Psoas muscle (tissue), 8 donors: Measurements from ENCODE around the gene YWHAQ. TPM values are rescaled to one million over a fixed set of nuclear protein-coding genes. Genes with fewer than 3 reads are reported as not detected.
A peak's percentile ranks its signal among the peaks of the same experiment; 100 is the strongest.

Experiments used
- ATAC-seq, 4 donors: fragments of 200-7000 bp; cut with Tn5 transposase; one replicate each; pipeline ENCODE4 v1.9.1; 2020; ENCODE audit warnings: moderate library complexity in 3 of 4, mild to moderate bottlenecking in 2 of 4
- DNase-seq, 2 donors: peaks; one replicate each; pipeline ENCODE4 v3.0.0-alpha.2; 2020
- H3K27ac ChIP-seq: fragments of 200-600 bp; one replicate; pipeline ENCODE4 v1.8.0; 2022
- H3K27me3 ChIP-seq, 3 donors: fragments of 200-600 bp in 1 of 3; one replicate each; pipeline versions ENCODE4 v1.6.1 to v1.8.0; 2013 to 2022; ENCODE audit warnings: low read length in 2 of 3, mild to moderate bottlenecking in 2 of 3, moderate library complexity in 1 of 3; ENCODE audit not compliant: insufficient read depth in 3 of 3
- H3K36me3 ChIP-seq, 2 donors: fragments of 200-600 bp in 1 of 2; one replicate each; pipeline versions ENCODE4 v1.6.1 to v1.8.0; 2013 to 2022; ENCODE audit warnings: low read depth in 1 of 2, mild to moderate bottlenecking in 1 of 2, moderate library complexity in 1 of 2; ENCODE audit not compliant: insufficient read depth in 1 of 2
- H3K4me1 ChIP-seq: fragments of 200-600 bp; one replicate; pipeline ENCODE4 v1.8.0; 2022
- H3K4me3 ChIP-seq: fragments of 200-600 bp; one replicate; pipeline ENCODE4 v1.8.0; 2022; ENCODE audit warnings: mild to moderate bottlenecking
- H3K9me3 ChIP-seq: fragments of 200-600 bp; one replicate; pipeline ENCODE4 v1.8.0; 2022
- CTCF ChIP-seq: fragments of 200-600 bp; IDR thresholded peaks from one replicate; pipeline ENCODE4 v1.8.0; 2022; ENCODE audit warnings: antibody characterized with exemption
- WGBS, 3 donors: extraction: QIAGEN DNeasy Blood & Tissue Kit; methylation state at CpG; one replicate each; pipeline versions ENCODE4 v1.1.6 to v1.1.7; 2013; 5-methylcytosine and 5-hydroxymethylcytosine counted together
- intact Hi-C, 2 donors: fragments of 100-400 bp; cut with DNase I; formaldehyde crosslinking; loops; one replicate each; pipeline versions ENCODE4 v1.11.0 to v1.14.2; 2022
- polyA plus RNA-seq, 3 donors: library from polyadenylated mRNA; stranded (reverse); fragments of 200-250 nt; gene quantifications; one replicate each; pipeline ENCODE4 v1.2.3, GENCODE V29; 2013
- total RNA-seq, 4 donors: library from RNA; stranded (reverse); fragmentation: NEBNext Ultra II Directional in 2 of 4; extraction: Animal tissue kit (Norgen Biotek cat#: 25700) in 2 of 4; gene quantifications; one replicate each; pipeline versions ENCODE4 v1.2.1 to v1.2.4, GENCODE V29; 2021 to 2023
- donor health status: healthy with polysubstance abuse.
- donor health status: DM: no; HTN: no; CAD: no; lungs with moderate emphysema.
- donor health status: Bipolar disorder and iron deficiency.
- donor health status: healthy.
- donor health status: DM: yes; HTN: yes; CAD: no.
- donor health status: DM: no; HTN: no; CAD: no.
- donor health status: DM: no; HTN: no; CAD: no.
- donor health status: DM: yes; HTN: yes; CAD: no.

YWHAQ gene
- total and polyA plus RNA-seq, 7 donors: 41.5 to 74.7 (median 57.3) TPM

DNA sequence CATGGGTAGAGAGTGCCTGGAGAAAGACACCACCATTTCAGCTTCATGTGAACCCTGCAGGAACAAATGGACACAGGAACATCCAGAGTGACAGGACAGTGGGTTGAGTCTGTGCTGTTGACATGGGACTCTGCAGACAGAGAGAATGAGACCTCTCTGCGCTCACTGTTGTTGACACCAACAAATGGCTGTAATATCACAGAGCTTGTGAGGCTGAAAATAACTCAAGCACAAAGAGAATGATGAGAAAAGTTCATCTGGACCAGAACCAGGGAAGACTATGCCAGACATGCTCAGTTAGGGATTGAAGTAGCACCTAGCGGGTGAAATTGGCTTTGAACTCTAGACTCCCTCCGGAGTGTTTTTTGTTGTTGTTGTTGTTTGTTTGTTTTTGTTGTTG is 37.0 kb upstream of the YWHAQ start:
- 50 to 57% (median 51%) methylated on average over 3 of the region's 3 CpGs for WGBS, 3 donors

DNA sequence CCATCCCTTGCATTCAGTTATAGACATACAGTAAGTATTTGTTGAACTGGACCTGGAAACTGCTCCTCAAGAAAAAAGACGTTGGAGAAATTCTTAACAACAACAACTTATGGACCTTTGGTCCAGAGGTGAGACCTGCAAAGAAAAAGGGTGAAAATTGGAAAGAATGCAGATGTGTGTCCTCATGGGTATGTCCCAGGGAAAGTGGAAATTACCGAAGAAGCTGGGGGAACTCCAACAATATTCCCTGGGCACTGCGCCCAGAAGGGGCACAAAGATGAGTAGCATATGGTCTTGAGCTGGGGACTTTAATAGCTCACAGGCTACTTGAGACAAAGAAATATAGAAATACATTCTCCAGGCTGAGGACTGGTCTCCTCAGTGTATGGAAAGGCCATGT is 35.5 kb upstream of the YWHAQ start:
- DNase-seq (no peak), ATAC-seq (no peak)
- Histone ChIP-seq H3K27me3 (no peaks in the 10 kb centered on the region), H3K4me3 (no peak overlapping the region), H3K4me1 (peaks cover 9% of the 10 kb centered on the region), H3K27ac (no peak overlapping the region), H3K9me3 (no peaks in the 10 kb centered on the region), H3K36me3 (no peaks in the 10 kb centered on the region)
- no peak for TF ChIP-seq CTCF
- 58 to 62% (median 60%) methylated on average over 3 of the region's 3 CpGs for WGBS, 3 donors
- intact Hi-C loops: no loop called here

More for the DNA sequence above, 37.0 kb upstream of the YWHAQ start:
- no peak for DNase-seq
- Histone ChIP-seq H3K4me1 (peaks cover 9% of the 10 kb centered on the region), H3K36me3 (no peaks in the 10 kb centered on the region), H3K9me3 (no peaks in the 10 kb centered on the region), H3K27ac (no peak overlapping the region), H3K4me3 (no peak overlapping the region), H3K27me3 (no peaks in the 10 kb centered on the region)
- intact Hi-C loops: no loop called here
- ATAC-seq: peak in 3 of 4 donors; percentile 33 to 50 (median 46)
- TF ChIP-seq CTCF: no peak

DNA sequence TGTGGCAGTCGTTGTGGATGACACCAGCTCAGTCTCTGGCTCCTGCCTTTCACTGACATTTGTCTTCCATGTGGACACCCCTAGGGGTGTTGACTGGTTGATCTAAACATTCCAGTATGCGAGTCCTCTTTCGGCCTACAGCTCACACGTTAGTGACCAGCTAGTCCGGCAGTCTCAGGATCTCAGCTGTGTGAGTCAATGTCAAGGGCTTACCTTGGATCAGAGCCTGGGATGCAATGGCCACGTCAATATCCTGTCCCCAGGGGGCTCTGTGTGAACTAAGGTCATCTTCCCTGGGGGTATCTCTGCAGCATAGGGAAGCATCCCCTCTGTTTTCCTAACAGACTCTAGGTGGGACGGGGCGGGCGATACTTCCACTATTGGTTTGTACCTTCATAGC is 35.1 kb upstream of the YWHAQ start:
- H3K36me3 ChIP-seq: no peaks in the 10 kb centered on the region
- intact Hi-C loops: no loop called here
- H3K27ac ChIP-seq: no peak overlapping the region
- H3K4me1 ChIP-seq: peaks cover 9% of the 10 kb centered on the region
- no peak for DNase-seq
- TF ChIP-seq CTCF: no peak
- H3K4me3 ChIP-seq: no peak overlapping the region
- H3K27me3 ChIP-seq: no peaks in the 10 kb centered on the region
- H3K9me3 ChIP-seq: no peaks in the 10 kb centered on the region
- peak in 1 of 4 donors; percentile 40 for ATAC-seq
- WGBS, 3 donors: 64 to 78% (median 77%) methylated on average over 9 of the region's 9 CpGs

DNA sequence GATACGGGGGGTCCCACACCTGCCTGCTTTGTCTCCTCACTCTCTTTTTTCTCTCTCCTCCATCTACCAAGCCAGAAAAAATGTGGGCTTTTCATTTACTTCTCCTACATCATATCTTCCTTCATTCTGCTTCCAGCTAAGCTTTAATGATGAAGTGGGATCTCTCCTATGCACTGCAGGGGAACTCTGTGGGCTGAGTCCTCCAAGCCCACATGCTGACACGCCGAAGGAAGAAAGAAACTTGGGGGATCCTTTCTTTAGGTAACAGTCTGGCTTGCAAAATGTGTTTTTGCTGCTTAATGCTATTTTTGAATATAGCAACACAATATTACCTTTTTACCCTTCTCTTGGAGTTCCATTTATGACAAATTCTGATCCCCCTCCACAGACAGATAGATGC is 33.6 kb upstream of the YWHAQ start:
- ATAC-seq: no peak
- H3K9me3 ChIP-seq: no peaks in the 10 kb centered on the region
- H3K27me3 ChIP-seq: no peaks in the 10 kb centered on the region
- H3K36me3 ChIP-seq: no peaks in the 10 kb centered on the region
- no peak overlapping the region for H3K4me3 ChIP-seq
- intact Hi-C loops: no loop called here
- peaks cover 9% of the 10 kb centered on the region for H3K4me1 ChIP-seq
- 87 to 91% (median 90%) methylated on average over 3 of the region's 3 CpGs for WGBS, 3 donors
- no peak for TF ChIP-seq CTCF
- H3K27ac ChIP-seq: no peak overlapping the region
- no peak for DNase-seq
